GM19240 (cell line): ENCODE results near the gene PIERCE2.
"Not testable (repeated sequence)": the region's sequence is repeated elsewhere in the genome, so short reads cannot be mapped to it uniquely, and the experiment has no call there.

ENCODE experiments used
- DNase-seq: peaks from one replicate; pipeline ENCODE4 v3.0.0; 2011; ENCODE audit warnings: low spot score; ENCODE audit not compliant: insufficient read length

The PIERCE2 gene

DNA sequence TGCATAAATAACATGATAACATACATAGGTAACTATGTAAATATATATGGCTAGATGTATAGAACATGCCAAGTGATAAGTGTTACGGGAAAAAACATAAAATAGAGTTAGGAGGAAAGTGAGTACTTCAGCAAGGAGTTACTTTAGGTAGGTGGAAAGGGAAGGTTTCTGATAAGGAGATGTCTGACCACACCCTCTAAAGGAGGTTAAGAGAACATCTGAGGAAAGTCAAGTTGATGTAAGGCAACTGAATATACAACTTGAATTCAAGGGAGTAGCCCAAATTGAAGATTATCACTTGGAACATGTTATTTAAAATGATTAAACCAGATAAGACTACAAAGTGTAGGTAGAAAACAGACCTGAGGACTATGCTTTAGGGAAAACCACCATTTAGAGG is 13.8 kb downstream of the PIERCE2 start:
- DNase-seq: no peak

DNA sequence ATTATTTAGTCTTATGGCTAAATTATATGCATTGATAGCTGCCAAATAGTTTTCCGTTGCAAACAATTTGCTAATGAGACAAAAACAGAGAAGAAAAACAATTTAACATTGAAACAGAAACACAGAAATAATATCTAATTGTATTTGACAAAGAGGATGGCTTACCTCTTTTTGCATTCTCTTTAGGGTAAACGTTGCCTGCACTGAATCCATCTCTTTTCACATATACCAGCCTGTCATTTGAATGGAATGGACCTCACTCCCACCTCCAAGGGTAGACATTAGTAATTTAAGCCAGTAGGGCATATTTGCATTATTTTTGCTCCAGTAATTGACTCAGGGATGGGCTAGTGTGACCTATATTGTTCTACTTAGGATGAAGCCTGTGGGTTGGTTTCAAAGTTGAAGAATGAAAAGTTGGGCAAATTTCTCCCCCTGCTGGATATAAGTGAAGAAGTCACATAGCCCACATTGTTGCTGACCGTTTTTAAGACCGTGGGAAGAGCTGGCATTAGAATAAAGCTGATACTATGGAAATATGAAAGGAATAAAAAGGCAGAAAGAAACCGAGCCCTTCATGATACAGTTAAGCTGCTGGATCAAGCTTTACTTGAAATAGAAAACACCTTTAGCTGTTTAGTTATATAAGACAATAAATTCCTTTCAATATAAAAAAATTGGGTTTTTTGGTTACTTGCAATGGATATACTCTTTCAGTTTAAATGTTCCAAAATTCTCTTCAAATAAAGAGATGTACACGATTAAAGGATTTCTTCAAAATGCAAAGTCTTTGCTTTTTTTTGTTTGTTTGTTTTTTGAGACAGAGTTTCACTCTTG is 26.9 kb downstream of the PIERCE2 start:
- peak; percentile 22 for DNase-seq

DNA sequence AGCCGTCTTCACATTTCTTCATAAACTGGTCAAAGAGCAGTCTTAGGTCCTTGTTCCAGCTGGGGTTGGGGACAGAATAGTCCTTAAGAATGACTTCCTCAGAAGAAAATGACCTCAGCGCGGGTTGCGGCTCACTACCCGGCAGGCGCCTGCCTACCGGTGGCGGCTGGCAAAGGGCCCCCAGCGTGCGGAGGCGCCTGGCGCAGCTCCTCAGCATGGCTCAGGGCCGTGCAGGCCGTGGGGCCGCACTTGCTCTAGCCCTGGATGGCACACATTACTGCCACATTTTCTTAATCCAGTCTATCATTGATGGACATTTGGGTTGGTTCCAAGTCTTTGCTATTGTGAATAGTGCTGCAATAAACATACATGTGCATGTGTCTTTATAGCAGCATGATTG is 34.8 kb downstream of the PIERCE2 start:
- not testable (repeated sequence) for DNase-seq

DNA sequence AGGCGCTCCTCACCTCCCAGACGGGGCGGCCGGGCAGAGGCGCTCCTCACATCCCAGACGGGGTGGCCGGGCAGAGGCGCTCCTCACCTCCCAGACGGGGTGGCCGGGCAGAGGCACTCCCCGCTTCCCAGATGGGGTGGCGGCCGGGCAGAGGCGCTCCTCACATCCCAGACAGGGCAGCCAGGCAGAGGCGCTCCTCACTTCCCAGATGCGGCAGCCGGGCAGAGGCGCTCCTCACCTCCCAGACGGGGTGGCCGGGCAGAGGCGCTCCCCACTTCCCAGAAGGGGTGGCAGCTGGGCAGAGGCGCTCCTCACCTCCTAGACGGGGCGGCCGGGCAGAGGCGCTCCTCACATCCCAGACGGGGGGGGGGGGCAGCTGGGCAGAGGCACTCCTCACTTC is 37.6 kb downstream of the PIERCE2 start:
- not testable (repeated sequence) for DNase-seq

DNA sequence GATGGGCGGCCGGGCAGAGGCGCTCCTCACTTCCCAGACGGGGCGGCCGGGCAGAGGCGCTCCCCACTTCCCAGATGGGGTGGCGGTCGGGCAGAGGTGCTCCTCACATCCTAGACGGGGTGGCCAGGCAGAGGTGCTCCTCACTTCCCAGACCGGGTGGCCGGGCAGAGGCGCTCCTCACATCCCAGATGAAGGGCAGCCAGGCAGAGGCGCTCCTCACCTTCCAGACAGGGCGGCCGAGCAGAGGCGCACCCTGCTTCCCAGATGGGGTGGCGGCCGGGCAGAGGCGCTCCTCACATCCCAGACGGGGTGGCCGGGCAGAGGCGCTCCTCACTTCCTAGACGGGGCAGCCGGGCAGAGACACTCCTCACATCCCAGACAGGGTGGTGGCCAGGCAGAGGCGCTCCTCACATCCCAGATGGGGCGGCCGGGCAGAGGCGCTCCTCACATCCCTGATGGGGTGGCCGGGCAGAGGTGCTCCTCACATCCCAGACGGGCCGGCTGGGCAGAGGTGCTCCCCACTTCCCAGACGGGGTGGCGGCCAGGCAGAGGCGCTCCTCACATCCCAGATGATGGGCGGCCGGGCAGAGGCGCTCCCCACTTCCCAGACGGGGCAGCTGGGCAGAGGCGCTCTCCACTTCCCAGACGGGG is 38.2 kb downstream of the PIERCE2 start:
- not testable (repeated sequence) for DNase-seq

DNA sequence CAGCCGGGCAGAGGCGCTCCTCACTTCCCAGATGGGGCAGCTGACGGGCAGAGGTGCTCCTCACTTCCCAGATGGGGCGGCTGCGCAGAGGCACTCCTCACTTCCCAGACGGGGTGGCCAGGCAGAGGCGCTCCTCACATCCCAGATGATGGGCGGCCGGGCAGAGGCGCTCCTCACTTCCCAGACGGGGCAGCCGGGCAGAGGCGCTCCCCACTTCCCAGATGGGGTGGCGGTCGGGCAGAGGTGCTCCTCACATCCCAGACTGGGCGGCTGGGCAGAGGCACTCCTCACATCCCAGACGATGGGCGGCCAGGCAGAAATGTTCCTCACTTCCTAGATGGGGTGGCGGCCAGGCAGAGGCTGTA is 38.7 kb downstream of the PIERCE2 start:
- not testable (repeated sequence) for DNase-seq

DNA sequence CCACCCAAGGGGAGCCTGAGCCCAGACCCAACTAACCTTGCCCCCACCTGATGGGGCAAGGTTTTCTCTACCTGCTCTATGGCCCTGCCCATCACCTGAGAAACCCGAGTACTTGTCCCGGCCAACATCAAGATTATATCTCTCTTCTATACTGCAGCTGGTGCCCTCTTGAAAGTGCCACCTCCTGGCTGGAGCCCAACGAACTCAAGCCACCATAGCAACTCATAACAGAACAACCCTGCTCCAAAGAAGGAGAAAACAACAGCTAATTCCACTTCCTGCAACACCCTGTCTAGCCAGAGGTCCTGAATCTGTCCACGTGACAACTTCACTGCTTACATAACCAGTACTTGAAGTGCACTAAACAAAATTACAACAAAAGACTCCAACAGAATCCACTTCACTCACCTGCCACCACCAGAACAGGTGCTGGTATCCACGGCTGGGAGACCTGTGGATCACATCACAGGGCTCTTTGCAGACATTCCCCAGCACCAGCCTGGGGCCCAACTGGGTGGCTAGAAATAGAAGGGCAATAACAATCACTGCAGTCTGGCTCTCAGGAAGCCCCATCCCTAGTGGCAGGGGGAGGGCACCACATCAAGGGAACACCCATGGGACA is 49.2 kb downstream of the PIERCE2 start:
- DNase-seq: no peak

DNA sequence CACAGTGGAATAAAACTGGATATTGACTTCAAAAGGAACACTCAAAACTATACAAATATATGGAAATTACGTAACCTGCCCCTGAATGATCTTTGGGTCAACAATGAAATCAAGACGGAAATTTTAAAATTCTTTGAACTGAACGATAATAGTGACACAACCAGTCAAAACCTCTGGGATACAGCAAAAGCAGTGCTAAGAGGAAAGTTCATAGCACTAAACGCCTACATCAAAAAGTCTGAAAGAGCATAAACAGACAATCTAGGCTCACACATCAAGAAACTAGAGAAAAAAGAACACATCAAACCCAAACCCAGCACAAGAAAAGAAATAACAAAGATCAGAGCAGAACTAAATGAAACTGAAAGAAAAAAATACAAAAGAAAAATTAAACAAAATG is 53.2 kb downstream of the PIERCE2 start:
- DNase-seq: no peak

DNA sequence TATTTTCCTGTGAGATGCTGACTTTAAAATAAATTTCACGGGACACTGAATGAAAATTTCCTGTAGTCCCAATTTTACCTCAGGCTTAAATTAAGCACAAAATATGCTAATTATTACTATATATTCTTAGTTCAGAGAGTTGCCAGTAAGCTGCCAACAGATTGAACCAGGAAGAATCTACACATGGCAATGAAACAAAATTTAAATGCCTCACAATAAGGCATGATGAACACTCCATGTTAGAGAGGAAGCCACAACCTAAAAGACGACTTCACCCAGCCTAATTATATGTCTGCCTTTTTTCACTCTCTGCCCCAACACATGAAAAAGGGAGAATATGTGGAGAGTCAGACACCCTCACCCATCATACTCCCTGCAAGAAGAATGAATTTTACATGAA is 60.0 kb downstream of the PIERCE2 start:
- no peak for DNase-seq
